ENCODE data around the gene SLC39A11. TPM values are rescaled to one million over a fixed set of nuclear protein-coding genes. Genes with fewer than 3 reads are reported as not detected.

Gene SLC39A11
- polyA plus RNA-seq, 1 of the 3 experiments (the other 2 are of a cell fraction), result 23.5 TPM

GRCh38 chr17:72927146-72927545, 165.3 kb downstream of the SLC39A11 start (continued):
- no peak for TF ChIP-seq IRF3 (IDR thresholded peaks at IDR 0.05; ENCODE audit: low read depth, low read length)

DNA sequence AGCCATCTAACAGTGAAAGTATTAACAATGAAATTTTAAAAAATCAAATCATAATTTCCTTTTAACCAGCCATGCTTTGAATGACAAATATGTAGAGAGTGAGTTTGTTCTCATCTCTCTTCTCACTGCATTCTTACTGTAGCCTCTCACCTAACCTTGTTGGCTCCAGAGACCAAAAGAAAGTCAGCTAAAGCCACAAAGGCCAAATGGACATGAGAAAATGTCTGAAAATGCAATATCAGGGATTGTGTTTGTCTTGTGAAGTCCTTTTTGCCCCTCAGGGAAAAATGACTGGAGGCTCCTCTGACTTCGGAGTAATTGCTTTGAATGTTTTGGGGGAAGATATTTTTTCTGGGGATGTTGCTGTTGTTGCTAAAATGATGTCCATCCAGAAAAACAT, 166.3 kb downstream of the SLC39A11 start:
- Histone ChIP-seq H3K9ac (no peak overlapping the region), H3K36me3 (replicated peaks in 1 of 2; ENCODE audit: control insufficient read depth in 1 of 2, insufficient read depth in 2 of 2, low read length in 1 of 2) (peaks cover 0 to 5% of the 10 kb centered on the region in 2 experiments), H3K9me3 (no peaks in the 10 kb centered on the region), H4K20me1 (ENCODE audit: insufficient read depth) (no peaks in the 10 kb centered on the region), H3F3A (replicated peaks; ENCODE audit: insufficient read depth) (no peaks in the 10 kb centered on the region), H3K4me3 (ENCODE audit: low read depth in 2 of 2, low read length in 1 of 2) (no peak overlapping the region), H3K4me1 (ENCODE audit: control insufficient read depth in 1 of 2, insufficient read depth in 2 of 2, low read depth in 1 of 2, low read length in 1 of 2) (no peaks in the 10 kb centered on the region), H3K79me2 (ENCODE audit: insufficient read depth) (no peaks in the 10 kb centered on the region), H2AFZ (ENCODE audit: low read depth) (no peak overlapping the region), H3K4me2 (no peak overlapping the region), H3K27ac (ENCODE audit: low read depth in 2 of 2, low read length in 1 of 2) (no peak overlapping the region), H3K9me2 (no peaks in the 10 kb centered on the region), H3K27me3 (ENCODE audit: insufficient read depth) (no peaks in the 10 kb centered on the region)
- no peak for TF ChIP-seq EP300 (IDR thresholded peaks at IDR 0.05; ENCODE audit: borderline replicate concordance in 1 of 2, low read depth in 1 of 2, low read length in 1 of 2)
- TF ChIP-seq CHD2 (IDR thresholded peaks at IDR 0.05; ENCODE audit: low read length, partially characterized antibody), result no peak
- no peak for TF ChIP-seq POLR2AphosphoS5 (IDR thresholded peaks at IDR 0.05; ENCODE audit: low read depth, low read length)
- TF ChIP-seq ELF1 (IDR thresholded peaks at IDR 0.05), result no peak
- TF ChIP-seq FOXJ3 (CRISPR knock-in tag; IDR thresholded peaks at IDR 0.05), result no peak
- no peak for TF ChIP-seq TEAD4 (IDR thresholded peaks at IDR 0.05; ENCODE audit: borderline replicate concordance, insufficient read depth)
- no peak for TF ChIP-seq GABPA (IDR thresholded peaks at IDR 0.05; ENCODE audit: low read depth)
- TF ChIP-seq ZBTB33 (IDR thresholded peaks at IDR 0.05; ENCODE audit: borderline replicate concordance, low read depth), result no peak
- TF ChIP-seq, protein P1, sequence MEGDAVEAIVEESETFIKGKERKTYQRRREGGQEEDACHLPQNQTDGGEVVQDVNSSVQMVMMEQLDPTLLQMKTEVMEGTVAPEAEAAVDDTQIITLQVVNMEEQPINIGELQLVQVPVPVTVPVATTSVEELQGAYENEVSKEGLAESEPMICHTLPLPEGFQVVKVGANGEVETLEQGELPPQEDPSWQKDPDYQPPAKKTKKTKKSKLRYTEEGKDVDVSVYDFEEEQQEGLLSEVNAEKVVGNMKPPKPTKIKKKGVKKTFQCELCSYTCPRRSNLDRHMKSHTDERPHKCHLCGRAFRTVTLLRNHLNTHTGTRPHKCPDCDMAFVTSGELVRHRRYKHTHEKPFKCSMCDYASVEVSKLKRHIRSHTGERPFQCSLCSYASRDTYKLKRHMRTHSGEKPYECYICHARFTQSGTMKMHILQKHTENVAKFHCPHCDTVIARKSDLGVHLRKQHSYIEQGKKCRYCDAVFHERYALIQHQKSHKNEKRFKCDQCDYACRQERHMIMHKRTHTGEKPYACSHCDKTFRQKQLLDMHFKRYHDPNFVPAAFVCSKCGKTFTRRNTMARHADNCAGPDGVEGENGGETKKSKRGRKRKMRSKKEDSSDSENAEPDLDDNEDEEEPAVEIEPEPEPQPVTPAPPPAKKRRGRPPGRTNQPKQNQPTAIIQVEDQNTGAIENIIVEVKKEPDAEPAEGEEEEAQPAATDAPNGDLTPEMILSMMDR (IDR thresholded peaks at IDR 0.05), result no peak
- TF ChIP-seq, protein P2, sequence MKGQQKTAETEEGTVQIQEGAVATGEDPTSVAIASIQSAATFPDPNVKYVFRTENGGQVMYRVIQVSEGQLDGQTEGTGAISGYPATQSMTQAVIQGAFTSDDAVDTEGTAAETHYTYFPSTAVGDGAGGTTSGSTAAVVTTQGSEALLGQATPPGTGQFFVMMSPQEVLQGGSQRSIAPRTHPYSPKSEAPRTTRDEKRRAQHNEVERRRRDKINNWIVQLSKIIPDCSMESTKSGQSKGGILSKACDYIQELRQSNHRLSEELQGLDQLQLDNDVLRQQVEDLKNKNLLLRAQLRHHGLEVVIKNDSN (IDR thresholded peaks at IDR 0.05; ENCODE audit: borderline replicate concordance, low read depth), result no peak
- TF ChIP-seq JUND (IDR thresholded peaks at IDR 0.05), result no peak
- no peak for TF ChIP-seq RXRA (IDR thresholded peaks at IDR 0.05; ENCODE audit: borderline replicate concordance, low read depth)
- TF ChIP-seq TCF12 (IDR thresholded peaks at IDR 0.05), result no peak
- no peak for TF ChIP-seq NRF1 (IDR thresholded peaks at IDR 0.05; ENCODE audit: low read depth, low read length)
- ChIA-PET POLR2A (no interaction called here), CTCF (interaction anchor here (1.4 to 1.7 kb wide), 3 partner anchors 11 to 59 kb away, joined by 3 to 5 read pairs (median 4); no protein-coding TSS in a partner anchor)
- no peak for DNase-seq
- 94% methylated on average over 1 of the region's 1 CpG for WGBS (ENCODE audit: low lambda C conversion rate)
